Heart left ventricle (tissue), 16 donors: ENCODE results near the gene DNMT3A. TPM values are rescaled to one million over a fixed set of nuclear protein-coding genes. Genes with fewer than 3 reads are reported as not detected.

Experiments used
- ATAC-seq, 4 donors: fragments of 200-7000 bp; cut with Tn5 transposase; one replicate each; pipeline ENCODE4 v1.9.1; 2020 to 2022; ENCODE audit warnings: moderate library complexity in 4 of 4, mild to moderate bottlenecking in 3 of 4, moderate number of reproducible peaks in 1 of 4
- DNase-seq, 5 donors: peaks; one replicate each; pipeline ENCODE4 v3.0.0-alpha.2; 2020
- H3K27ac ChIP-seq, 12 donors: fragments of 200-600 bp; sonication (generic) in 4 of 12; one replicate each; pipeline versions ENCODE4 v1.5.0 to v1.8.0; 2016 to 2022; ENCODE audit warnings: mild to moderate bottlenecking in 2 of 12
- H3K27me3 ChIP-seq, 9 donors: fragments of 200-600 bp; sonication (generic) in 2 of 9; one replicate each; pipeline versions ENCODE4 v1.5.1 to v1.8.0; 2016 to 2022; ENCODE audit warnings: mild to moderate bottlenecking in 3 of 9
- H3K36me3 ChIP-seq, 9 donors: fragments of 200-600 bp; sonication (generic) in 2 of 9; one replicate each; pipeline versions ENCODE4 v1.5.0 to v1.8.0; 2018 to 2022; ENCODE audit warnings: mild to moderate bottlenecking in 2 of 9
- H3K4me1 ChIP-seq, 12 donors: fragments of 200-600 bp; sonication (generic) in 4 of 12; one replicate each; pipeline versions ENCODE4 v1.5.0 to v1.8.0; 2016 to 2022; ENCODE audit warnings: mild to moderate bottlenecking in 3 of 12
- H3K4me3 ChIP-seq, 12 donors: fragments of 200-600 bp; sonication (generic) in 4 of 12; one replicate each; pipeline versions ENCODE4 v1.5.0 to v1.8.0; 2017 to 2022; ENCODE audit warnings: mild to moderate bottlenecking in 9 of 12, moderate library complexity in 4 of 12
- H3K9me3 ChIP-seq, 12 donors: fragments of 200-600 bp; sonication (generic) in 4 of 12; one replicate each; pipeline versions ENCODE4 v1.5.0 to v1.8.0; 2016 to 2022; ENCODE audit warnings: mild to moderate bottlenecking in 1 of 12
- POLR2A ChIP-seq, 2 donors: fragments of 450-650 bp; IDR thresholded peaks; one replicate each; pipeline ENCODE4 v1.6.1; 2017; ENCODE audit warnings: antibody characterized with exemption in 2 of 2, mild to moderate bottlenecking in 2 of 2, moderate library complexity in 2 of 2
- WGBS, 4 donors: extraction: QIAGEN DNeasy Blood & Tissue Kit in 2 of 4; methylation state at CpG; one replicate each; pipeline versions ENCODE4 v1.1.5 to v1.1.7; 2013 to 2018; 5-methylcytosine and 5-hydroxymethylcytosine counted together
- intact Hi-C, 10 donors: fragments of 100-400 bp; cut with DNase I; formaldehyde crosslinking; loops; one replicate each; pipeline versions ENCODE4 v1.11.1 to v1.14.2; 2022
- polyA plus RNA-seq, 2 donors: library from polyadenylated mRNA; stranded (reverse); fragments of 200-250 nt; gene quantifications; one replicate each; pipeline ENCODE4 v1.2.3, GENCODE V29; 2013
- total RNA-seq, 9 donors: library from RNA; depleted of rRNA in 2 of 9; stranded (reverse); fragments of >200 nt in 2 of 9; fragmentation: NEBNext Ultra II Directional in 3 of 9; extraction: Animal tissue kit (Norgen Biotek cat#: 25700) in 3 of 9; gene quantifications; one replicate each; pipeline versions ENCODE4 v1.1.0 to v1.2.4, GENCODE V29; 2016 to 2023
- TF ChIP-seq, protein P1 (sequence below), 12 donors: fragments of 200-600 bp; sonication (generic) in 4 of 12; IDR thresholded peaks; one replicate each; pipeline versions ENCODE4 v1.5.0 to v1.8.0; 2018 to 2022; ENCODE audit warnings: antibody characterized with exemption in 12 of 12, mild to moderate bottlenecking in 5 of 12
- donor health status: ischemic (EF 13 %, LVEDD 7.1; RV severe dilation, severe dysfunction).
- donor health status: healthy with polysubstance abuse.
- donor health status: DM: no; HTN: yes; CAD: no.
- donor health status: DM: no; HTN: no; CAD: no.
- donor health status: ischemic (EF 25% LVEDD 6.9; RV normal size, moderate dysfunction).
- donor health status: ischemic (EF 25% LVEDD 5.7; RV mildly dilated, moderate dysfunction).
- donor health status: healthy.
- donor health status: DM: yes; HTN: yes; CAD: no.
- donor health status: ischemic (EF 35%, LVEDD 5.7; RV mildly dilated, moderate dysfunction).
- donor health status: nonischemic (EF 11% LVEDD 7.7; RV severe dilation, severe dysfunction).
- donor health status: DM: yes; HTN: yes; CAD: no.
- donor health status: PGD.
- donor health status: ischemic (EF 29% LVEDD 5.4; RV normal size, mild dysfunction).
- donor health status: nonischemic (EF 23%, LVEDD 6.1; RV moderate dilation, normal function).

DNMT3A gene
- total and polyA plus RNA-seq, 11 donors = 3.5 to 26.0 (median 16.0) TPM

DNA sequence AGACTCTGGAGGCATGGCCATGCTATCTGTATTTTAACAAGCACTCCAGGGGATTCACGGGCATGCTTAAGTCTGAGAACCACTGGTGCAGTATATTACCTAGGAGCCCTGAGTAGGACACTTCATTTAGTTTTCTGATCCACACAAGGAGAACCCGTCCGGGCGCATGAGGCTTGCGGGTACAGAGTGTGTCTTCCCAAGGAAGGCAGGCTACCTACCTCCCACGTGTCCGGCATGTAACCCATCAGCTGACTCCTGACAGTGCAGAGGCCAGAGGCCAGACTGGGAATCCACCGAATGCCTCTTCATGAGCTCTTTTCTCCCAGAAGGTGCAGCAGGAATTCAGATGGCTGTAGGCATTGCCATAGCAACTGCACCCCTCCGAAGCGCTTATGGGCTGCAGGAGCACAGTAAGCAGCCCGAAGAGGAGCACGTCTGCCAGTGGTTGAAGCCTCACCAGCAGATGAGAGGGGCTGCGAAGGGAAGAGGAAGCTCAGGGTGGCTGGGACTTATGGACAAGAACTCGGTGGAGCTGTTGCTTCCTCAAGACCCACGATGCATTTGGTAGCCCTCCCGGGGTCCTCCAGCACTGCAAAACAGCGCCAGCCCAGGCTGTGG, 33.8 kb upstream of the DNMT3A start:
- H3K27ac ChIP-seq = no peak overlapping the region
- H3K4me3 ChIP-seq = no peak overlapping the region
- H3K4me1 ChIP-seq = peaks cover 0 to 33% (median 13%) of the 10 kb centered on the region in 12 donors
- no peak for ATAC-seq
- intact Hi-C loops = loop anchor here in 9 of 10 donors (2.0 to 10.0 kb wide), 7 partner anchors 33 to 299 kb away; partner anchors contain the start of gene DTNB (in 1 of the 9)
- TF ChIP-seq POLR2A (IDR thresholded peaks at IDR 0.05) = no peak
- TF ChIP-seq, protein P1, sequence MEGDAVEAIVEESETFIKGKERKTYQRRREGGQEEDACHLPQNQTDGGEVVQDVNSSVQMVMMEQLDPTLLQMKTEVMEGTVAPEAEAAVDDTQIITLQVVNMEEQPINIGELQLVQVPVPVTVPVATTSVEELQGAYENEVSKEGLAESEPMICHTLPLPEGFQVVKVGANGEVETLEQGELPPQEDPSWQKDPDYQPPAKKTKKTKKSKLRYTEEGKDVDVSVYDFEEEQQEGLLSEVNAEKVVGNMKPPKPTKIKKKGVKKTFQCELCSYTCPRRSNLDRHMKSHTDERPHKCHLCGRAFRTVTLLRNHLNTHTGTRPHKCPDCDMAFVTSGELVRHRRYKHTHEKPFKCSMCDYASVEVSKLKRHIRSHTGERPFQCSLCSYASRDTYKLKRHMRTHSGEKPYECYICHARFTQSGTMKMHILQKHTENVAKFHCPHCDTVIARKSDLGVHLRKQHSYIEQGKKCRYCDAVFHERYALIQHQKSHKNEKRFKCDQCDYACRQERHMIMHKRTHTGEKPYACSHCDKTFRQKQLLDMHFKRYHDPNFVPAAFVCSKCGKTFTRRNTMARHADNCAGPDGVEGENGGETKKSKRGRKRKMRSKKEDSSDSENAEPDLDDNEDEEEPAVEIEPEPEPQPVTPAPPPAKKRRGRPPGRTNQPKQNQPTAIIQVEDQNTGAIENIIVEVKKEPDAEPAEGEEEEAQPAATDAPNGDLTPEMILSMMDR (IDR thresholded peaks at IDR 0.05) = no peak
- DNase-seq = peak in 1 of 5 donors; percentile 44
- no peaks in the 10 kb centered on the region for H3K27me3 ChIP-seq
- WGBS, 4 donors = 88 to 91% (median 89%) methylated on average over 17 of the region's 17 CpGs
- no peaks in the 10 kb centered on the region for H3K9me3 ChIP-seq
- no peaks in the 10 kb centered on the region for H3K36me3 ChIP-seq

DNA sequence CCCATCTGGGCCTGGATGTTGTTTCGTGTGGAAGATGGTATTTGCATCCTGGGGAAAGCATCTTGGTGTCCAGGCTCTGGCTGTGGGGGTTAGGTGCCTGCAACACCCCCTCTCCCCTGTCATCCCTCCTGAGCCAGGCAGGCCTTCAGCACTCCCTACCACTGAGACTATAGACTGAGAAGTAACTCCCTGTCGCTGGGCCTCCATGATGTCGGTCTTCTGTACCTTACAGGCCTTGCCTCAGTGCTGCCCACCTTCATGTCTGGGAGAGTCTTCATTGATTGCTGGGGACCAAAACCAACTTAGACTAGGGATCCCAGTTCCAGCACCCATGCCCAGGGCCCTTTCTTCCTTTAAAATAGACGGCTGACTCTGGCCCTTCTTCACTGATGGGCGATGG, 33.1 kb upstream of the DNMT3A start:
- no peaks in the 10 kb centered on the region for H3K27me3 ChIP-seq
- H3K27ac ChIP-seq = no peak overlapping the region
- TF ChIP-seq, protein P1 (IDR thresholded peaks at IDR 0.05) = no peak
- TF ChIP-seq POLR2A (IDR thresholded peaks at IDR 0.05) = no peak
- H3K4me1 ChIP-seq = peaks cover 0 to 33% (median 13%) of the 10 kb centered on the region in 12 donors
- 92 to 96% (median 93%) methylated on average over 4 to 5 of the region's 5 CpGs for WGBS, 4 donors
- DNase-seq (no peak), ATAC-seq (no peak)
- intact Hi-C loops = loop anchor here in 9 of 10 donors (2.0 to 10.0 kb wide), 7 partner anchors 32 to 300 kb away; partner anchors contain the start of gene DTNB (in 1 of the 9)
- no peaks in the 10 kb centered on the region for H3K9me3 ChIP-seq
- no peaks in the 10 kb centered on the region for H3K36me3 ChIP-seq
- no peak overlapping the region for H3K4me3 ChIP-seq

DNA sequence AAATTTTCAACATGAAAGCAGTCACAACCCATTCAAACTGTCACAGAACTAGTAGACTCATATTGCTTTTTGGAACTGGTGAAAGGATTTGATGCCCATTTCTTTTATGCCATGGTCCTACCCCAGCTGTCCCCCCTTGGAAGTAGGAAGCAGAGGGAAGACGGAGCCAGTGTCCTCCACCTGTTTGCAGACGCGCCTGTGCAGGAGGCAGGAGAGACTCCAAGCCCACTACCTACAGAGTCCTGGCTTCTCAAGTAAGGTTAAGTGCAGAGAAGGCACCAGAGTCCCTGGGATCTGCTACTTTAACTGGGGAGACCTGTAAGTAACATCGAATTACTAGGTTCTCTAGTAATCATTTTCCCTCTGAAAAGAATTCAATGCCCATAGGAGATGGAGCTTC, 32.7 kb upstream of the DNMT3A start:
- no peak overlapping the region for H3K27ac ChIP-seq
- no peaks in the 10 kb centered on the region for H3K27me3 ChIP-seq
- DNase-seq (no peak), ATAC-seq (no peak)
- TF ChIP-seq, protein P1 (IDR thresholded peaks at IDR 0.05) = no peak
- TF ChIP-seq POLR2A (IDR thresholded peaks at IDR 0.05) = no peak
- no peaks in the 10 kb centered on the region for H3K9me3 ChIP-seq
- H3K4me1 ChIP-seq = peaks cover 0 to 33% (median 13%) of the 10 kb centered on the region in 12 donors
- H3K36me3 ChIP-seq = no peaks in the 10 kb centered on the region
- intact Hi-C loops = loop anchor here in 7 of 10 donors (2.0 to 10.0 kb wide), 5 partner anchors 32 to 300 kb away; partner anchors contain the start of gene DTNB (in 1 of the 7)
- no peak overlapping the region for H3K4me3 ChIP-seq
- 95 to 98% (median 97%) methylated on average over 4 of the region's 4 CpGs for WGBS, 4 donors

DNA sequence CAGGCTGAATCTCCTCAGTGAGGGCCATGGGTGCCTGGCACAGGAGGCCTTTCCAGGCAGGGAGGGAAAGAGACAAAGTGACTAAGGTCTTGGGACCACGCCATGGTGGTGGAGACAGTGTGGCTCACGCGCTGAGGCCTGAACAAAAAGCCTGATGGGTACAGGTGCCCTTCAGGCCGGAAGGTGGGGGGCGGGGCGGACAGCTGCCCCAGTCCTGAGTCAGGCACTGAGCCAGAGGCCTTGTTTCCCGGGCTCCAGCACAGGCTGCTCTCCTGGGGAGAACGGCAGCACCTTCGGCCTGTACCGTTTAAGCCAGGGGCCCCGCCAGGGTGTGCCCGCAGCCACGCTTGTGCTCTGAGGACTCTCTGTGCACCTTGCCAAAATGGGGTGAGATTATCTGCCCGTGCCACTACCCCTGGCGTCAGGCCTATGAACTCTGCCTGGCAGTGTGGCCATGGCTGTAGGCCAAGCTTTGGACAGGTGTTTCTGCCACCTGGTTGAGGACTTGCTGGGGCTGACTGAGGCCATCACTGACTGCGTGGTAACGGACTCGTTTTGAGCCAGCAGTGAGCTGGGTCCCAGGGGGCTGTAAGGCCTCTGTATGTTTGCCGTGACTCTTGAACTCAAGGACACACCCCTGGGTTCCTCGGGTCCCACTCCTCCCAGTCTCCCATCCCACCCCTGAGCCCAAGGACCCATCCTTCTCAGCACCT, 31.7 kb upstream of the DNMT3A start:
- peaks cover 0 to 24% (median 13%) of the 10 kb centered on the region in 12 donors for H3K4me1 ChIP-seq
- H3K9me3 ChIP-seq = no peaks in the 10 kb centered on the region
- no peaks in the 10 kb centered on the region for H3K27me3 ChIP-seq
- ATAC-seq = peak in 3 of 4 donors; percentile 9 to 19 (median 18)
- intact Hi-C loops = loop anchor here in 6 of 10 donors (10.0 kb wide), 4 partner anchors 141 to 301 kb away; partner anchors contain the start of gene DTNB (in 1 of the 6)
- TF ChIP-seq, protein P1 (IDR thresholded peaks at IDR 0.05) = no peak
- TF ChIP-seq POLR2A (IDR thresholded peaks at IDR 0.05) = no peak
- no peak overlapping the region for H3K27ac ChIP-seq
- no peak overlapping the region for H3K4me3 ChIP-seq
- WGBS, 4 donors = 67 to 88% (median 72%) methylated on average over 7 to 20 of the region's 20 CpGs
- DNase-seq = peak in 3 of 5 donors; percentile 37 to 59 (median 45)
- no peaks in the 10 kb centered on the region for H3K36me3 ChIP-seq
